Neutrophil (primary cell): ENCODE results near the gene MED10.

ENCODE experiments used
- H3K27ac ChIP-seq: fragments of 200-600 bp; sonication (generic); 2 replicates; pipeline ENCODE4 v1.5.1; 2016; ENCODE audit warnings: mild to moderate bottlenecking, moderate library complexity
- H3K27me3 ChIP-seq: fragments of 200-600 bp; sonication (generic); 2 replicates; pipeline ENCODE4 v1.6.0; 2016; ENCODE audit warnings: mild to moderate bottlenecking
- H3K36me3 ChIP-seq: fragments of 200-600 bp; sonication (generic); 2 replicates; pipeline ENCODE4 v1.5.1; 2017
- H3K4me1 ChIP-seq, 2 experiments: fragments of 200-600 bp in 1 of 2; sonication (generic) in 1 of 2; 1 replicate in 1 of 2; 2 replicates in 1 of 2; pipeline versions ENCODE4 v1.5.1 to v1.6.1; 2013 to 2016; ENCODE audit warnings: low read depth in 1 of 2, low read length in 1 of 2, mild to moderate bottlenecking in 1 of 2, moderate library complexity in 1 of 2; ENCODE audit not compliant: control insufficient read depth in 1 of 2, insufficient read depth in 1 of 2
- H3K4me3 ChIP-seq, 2 experiments: fragments of 200-600 bp in 1 of 2; sonication (generic) in 1 of 2; 1 replicate in 1 of 2; 2 replicates in 1 of 2; pipeline ENCODE4 v1.5.1; 2013 to 2016; ENCODE audit warnings: low read depth in 1 of 2, low read length in 1 of 2, mild to moderate bottlenecking in 1 of 2, moderate library complexity in 1 of 2
- H3K9me3 ChIP-seq: fragments of 200-600 bp; sonication (generic); 2 replicates; pipeline ENCODE4 v1.5.1; 2016
- TF ChIP-seq, protein P1 (sequence below): fragments of 200-600 bp; sonication (generic); IDR thresholded peaks from 2 replicates; pipeline ENCODE4 v1.5.1; 2016; ENCODE audit warnings: antibody characterized with exemption

Gene MED10

DNA sequence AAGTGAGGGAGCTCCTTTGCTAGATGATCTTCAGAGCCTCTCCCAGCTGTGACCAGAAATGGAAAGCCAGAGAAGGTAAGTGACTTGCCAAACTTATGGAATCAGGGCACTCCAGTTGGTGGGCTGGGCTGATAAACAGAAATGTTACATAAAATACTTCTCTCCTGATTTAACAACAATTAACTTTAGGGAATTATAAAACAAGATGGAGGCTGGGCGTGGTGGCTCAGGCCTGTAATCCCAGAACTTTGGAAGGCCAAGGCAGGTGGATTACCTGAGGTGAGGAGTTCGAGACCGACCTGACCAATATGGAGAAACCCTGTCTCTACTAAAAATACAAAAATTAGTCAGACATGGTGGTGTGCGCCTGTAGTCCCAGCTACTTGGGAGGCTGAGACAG lies 899 bp upstream of the MED10 start:
- no peaks in the 10 kb centered on the region for H3K9me3 ChIP-seq
- no peak overlapping the region for H3K4me3 ChIP-seq
- H3K27ac ChIP-seq, result no peak overlapping the region
- H3K4me1 ChIP-seq, result peaks cover 15 to 16% of the 10 kb centered on the region in 2 experiments
- TF ChIP-seq, protein P1, sequence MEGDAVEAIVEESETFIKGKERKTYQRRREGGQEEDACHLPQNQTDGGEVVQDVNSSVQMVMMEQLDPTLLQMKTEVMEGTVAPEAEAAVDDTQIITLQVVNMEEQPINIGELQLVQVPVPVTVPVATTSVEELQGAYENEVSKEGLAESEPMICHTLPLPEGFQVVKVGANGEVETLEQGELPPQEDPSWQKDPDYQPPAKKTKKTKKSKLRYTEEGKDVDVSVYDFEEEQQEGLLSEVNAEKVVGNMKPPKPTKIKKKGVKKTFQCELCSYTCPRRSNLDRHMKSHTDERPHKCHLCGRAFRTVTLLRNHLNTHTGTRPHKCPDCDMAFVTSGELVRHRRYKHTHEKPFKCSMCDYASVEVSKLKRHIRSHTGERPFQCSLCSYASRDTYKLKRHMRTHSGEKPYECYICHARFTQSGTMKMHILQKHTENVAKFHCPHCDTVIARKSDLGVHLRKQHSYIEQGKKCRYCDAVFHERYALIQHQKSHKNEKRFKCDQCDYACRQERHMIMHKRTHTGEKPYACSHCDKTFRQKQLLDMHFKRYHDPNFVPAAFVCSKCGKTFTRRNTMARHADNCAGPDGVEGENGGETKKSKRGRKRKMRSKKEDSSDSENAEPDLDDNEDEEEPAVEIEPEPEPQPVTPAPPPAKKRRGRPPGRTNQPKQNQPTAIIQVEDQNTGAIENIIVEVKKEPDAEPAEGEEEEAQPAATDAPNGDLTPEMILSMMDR, result no peak
- H3K36me3 ChIP-seq, result peaks cover 28% of the 10 kb centered on the region
- H3K27me3 ChIP-seq, result peaks cover 43% of the 10 kb centered on the region

DNA sequence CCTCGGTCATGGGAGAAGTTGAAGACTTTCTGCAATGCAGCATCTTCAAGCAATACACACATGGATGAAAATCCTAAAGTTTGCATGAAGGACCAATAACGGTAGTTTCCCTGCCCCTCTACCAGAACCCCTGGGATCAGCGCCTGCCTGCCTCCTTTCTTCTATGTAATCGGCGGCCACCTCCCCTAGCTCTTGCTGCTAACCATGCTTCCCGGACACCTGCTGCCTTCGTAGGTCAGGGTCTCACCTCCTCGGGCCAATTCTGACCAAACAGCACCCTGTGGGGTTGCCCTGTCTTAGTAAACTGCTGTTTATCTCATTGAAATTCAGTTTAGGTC lies 388 bp upstream of the MED10 start:
- Histone ChIP-seq H3K36me3 (peaks cover 33% of the 10 kb centered on the region), H3K4me3 (peak overlapping the region; percentile 73 to 86), H3K27ac (no peak overlapping the region), H3K4me1 (peaks cover 15 to 16% of the 10 kb centered on the region in 2 experiments), H3K9me3 (no peaks in the 10 kb centered on the region), H3K27me3 (peaks cover 38% of the 10 kb centered on the region)
- TF ChIP-seq, protein P1, result no peak

DNA sequence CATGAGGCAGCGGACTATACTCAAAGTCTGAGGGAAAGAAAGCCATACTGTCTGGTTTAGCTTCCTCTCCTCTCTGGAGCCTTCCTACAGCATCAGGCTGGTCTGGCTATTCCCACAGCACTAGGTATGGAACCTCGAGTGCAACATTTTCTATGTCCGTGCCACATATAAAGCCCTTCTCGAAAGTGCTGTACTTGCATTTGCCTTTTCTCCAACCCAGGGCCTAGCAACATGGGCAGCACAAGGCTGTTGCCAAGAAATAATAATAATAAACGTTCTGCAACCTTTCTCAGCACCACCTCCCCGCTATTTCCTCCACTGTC lies 804 bp downstream of the MED10 start:
- TF ChIP-seq, protein P1, result no peak
- no peaks in the 10 kb centered on the region for H3K9me3 ChIP-seq
- H3K27ac ChIP-seq, result peak overlapping the region; percentile 67
- H3K27me3 ChIP-seq, result peaks cover 26% of the 10 kb centered on the region
- H3K4me1 ChIP-seq, result peaks cover 15 to 16% of the 10 kb centered on the region in 2 experiments
- H3K36me3 ChIP-seq, result peaks cover 45% of the 10 kb centered on the region
- H3K4me3 ChIP-seq, result peak overlapping the region; percentile 73 to 86

DNA sequence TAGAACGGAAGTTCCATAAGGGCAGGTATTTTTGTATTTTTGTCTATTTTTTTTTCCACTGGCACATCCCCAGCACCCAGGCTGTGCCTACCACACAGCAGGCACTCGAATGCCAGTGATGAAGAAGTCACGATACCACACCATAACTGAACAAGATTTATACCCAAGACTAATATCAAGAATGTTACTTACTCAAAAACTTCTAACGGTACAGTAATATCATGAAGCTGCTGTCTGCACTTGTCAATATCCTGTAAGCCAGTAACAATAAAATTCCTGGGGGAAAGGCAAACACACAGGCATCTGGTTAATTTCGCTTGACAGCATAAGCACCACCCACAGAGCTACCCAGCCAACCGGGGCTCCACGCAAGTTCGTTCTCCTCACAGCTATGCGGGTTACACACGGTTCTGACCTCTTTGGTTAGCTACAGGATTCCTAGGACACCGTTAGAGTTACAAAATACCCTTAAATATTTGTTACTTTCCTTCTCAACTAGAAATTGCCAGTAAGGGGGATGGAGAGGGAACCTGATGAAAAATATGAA lies 1.3 kb downstream of the MED10 start:
- TF ChIP-seq, protein P1, result no peak
- peaks cover 21% of the 10 kb centered on the region for H3K27me3 ChIP-seq
- H3K36me3 ChIP-seq, result peaks cover 50% of the 10 kb centered on the region
- H3K4me1 ChIP-seq, result peaks cover 15 to 16% of the 10 kb centered on the region in 2 experiments
- H3K4me3 ChIP-seq, result peak overlapping the region in 1 of 2 experiments; percentile 86
- H3K27ac ChIP-seq, result no peak overlapping the region
- H3K9me3 ChIP-seq, result no peaks in the 10 kb centered on the region

DNA sequence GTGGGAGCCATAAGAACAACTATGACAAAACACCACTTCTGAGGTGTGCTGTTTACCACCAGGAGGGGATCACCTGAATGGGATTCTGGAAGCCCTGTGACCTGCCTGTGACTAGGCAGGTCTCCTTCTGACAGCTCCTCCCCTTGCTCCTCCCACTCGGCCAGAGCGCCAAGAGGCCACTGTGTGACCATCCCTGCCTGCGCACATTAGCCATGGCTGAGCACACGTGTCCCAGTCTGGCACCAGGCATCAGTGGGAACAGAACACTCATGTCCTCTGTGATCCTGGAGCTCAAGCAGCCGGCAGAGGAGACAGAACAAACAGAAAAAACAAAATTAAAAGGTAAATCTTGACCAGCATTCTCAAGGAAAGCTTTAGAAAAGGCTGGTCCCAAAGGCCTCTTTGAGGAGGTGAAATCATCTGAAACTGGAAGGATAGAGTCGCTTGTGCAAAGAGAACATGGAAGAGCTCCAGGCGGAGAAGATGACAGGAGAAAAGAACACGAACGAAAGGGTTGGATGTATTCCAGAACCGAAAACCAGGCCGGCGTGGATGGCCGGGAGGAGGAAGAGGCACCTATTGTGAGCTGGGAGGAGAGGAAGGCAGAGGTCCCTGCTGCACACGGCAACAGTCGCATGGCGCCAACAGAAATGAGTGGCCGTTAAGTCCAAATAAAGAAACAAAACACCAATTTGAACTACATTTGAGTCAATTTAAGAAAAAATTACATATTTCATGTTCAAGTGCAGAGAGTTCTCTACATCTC lies 5.1 kb downstream of the MED10 start:
- H3K9me3 ChIP-seq, result no peaks in the 10 kb centered on the region
- no peaks in the 10 kb centered on the region for H3K27me3 ChIP-seq
- H3K4me1 ChIP-seq, result peaks cover 11 to 12% of the 10 kb centered on the region in 2 experiments
- TF ChIP-seq, protein P1, result no peak
- H3K36me3 ChIP-seq, result peaks cover 88% of the 10 kb centered on the region
- H3K27ac ChIP-seq, result no peak overlapping the region
- no peak overlapping the region for H3K4me3 ChIP-seq
